ENCODE results near the gene C19orf85.
"Not testable (repeated sequence)": the region's sequence is repeated elsewhere in the genome, so short reads cannot be mapped to it uniquely, and the experiment has no call there.

The C19orf85 gene

DNA sequence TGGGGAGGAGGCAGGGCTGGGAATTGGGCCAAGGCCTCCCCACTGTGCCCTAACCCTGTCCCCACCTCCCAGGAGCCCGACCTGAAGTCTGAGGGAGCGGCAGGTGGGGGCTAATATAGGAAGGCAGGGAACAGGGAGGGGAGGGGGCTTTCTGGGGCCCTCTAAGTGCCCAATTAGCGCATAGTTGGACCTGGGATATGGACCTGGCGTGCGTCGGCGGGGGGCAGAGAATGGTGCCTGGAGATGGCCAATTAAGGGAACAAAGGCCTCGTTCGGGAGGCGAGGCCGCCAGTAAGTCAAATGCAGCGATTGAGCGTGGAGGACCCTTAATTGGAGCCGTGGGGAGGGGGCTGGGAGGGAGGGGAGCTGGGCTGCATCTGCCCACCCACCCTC lies at the start of gene C19orf85:
Gene C19orf85, minus strand, starts transcription at position 90 of the 393 bp plus-strand sequence. CDS start 197 bp downstream, outside the sequence.
- DNase-seq, result no peak

DNA sequence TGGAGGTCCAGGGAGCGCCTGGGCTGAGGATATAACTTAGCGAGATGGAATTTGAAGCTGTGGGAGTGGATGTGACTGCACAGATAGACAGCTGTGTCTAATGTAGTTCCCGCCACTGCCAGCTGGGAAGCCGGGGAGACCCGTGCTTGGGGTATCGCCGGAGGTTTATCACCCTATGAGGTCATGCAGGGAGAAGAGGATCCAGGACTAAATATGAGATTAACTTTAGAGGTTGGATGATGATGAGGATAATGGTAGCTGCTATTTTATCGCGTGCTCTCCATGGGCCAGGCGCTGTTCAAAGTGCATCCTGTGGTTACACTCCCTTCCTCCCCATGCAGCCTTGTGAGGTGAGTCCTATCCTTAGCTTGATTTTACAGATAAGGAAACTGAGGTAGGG lies 43.6 kb upstream of the C19orf85 start:
- no peak for DNase-seq

DNA sequence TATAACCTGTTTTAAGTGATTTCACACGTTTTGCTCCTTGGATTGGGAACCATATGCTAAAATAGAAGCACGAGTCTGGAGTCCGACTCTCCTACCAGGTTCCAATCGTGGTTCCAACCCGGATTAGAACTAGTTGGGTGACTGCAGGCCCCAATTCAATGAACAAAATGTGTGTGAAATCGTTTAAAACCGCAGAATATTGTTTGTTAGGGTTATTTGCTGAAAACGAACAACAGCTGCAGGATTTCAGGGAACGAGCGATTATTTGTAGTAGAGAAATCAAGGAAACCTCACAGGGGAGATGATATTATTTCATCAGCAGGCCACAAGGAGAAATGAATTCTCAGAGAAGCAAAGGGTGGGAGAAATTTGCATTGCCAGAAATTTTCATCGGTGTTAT lies 40.4 kb upstream of the C19orf85 start:
- no peak for DNase-seq

DNA sequence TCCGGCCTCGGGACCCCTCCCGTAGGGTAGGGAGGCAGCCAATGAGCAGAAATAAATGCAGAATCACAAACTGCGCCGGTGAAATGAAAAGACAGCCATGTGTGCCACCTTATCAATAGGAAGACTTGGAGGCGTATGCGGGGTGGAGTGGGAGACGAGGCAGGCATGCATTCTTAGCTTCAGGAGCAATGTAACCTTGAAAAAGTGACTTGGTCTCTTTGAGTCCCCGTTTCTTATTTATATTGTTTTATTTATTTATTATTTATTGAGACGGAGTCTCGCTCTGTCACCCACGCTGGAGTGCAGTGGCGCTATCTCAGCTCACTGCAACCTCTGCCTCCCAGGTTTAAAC lies 39.7 kb upstream of the C19orf85 start:
- DNase-seq, result no peak

DNA sequence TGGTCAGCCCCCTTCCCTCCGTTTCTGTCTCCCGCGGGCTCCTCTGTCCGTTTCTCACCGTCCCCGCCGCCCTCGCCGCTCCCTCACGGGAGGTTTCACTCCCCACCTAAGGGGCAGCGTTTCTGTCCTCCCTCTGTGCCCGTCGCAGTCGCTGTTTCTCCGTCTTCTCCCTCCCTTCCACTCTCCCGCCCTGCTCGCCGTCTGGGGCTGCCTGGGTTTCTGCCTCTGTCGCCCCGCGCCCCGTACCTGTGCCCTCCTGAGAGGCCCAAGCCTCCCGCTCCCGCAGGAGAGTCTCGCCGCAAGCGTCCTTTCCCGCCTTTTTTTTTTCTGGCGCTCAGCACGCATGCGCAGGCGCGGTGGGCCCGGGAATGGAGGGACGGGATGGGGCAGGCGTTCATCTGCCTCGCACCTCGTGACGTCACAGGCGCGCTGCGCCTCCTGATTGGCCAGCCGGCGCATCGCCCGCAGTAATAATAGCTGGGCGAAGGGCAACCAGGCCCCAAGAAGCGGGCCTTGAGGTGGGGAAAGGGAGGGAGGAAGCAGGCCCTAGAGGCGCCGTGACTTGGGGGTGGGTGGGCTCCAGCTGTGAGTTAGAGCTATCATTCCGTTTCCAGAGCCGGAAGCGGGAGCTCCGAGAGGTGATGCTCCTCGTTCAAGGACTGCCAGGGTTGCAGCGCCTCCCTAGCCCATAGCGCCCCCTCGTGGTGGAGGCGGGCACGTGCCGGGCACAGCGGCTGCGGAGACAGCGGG lies 39.1 kb upstream of the C19orf85 start:
- DNase-seq, result peak; percentile 95 to 98

DNA sequence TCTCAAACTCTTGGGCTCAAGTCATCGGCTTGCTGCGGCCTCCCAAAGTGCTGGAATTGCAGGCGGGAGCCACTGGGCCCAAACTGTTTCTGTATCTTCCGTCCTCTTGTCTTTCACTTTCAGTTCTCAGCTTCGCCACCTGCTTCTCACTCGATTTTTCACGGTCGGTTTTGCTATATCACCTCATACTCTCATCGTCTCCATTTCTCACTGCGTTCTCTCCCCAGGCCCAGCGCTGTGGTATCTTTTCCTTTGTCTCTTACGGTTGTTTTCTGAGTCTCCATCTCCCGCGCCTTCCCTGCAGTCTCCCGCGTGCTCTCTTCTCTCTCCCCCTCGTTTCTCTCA lies 38.6 kb upstream of the C19orf85 start:
- DNase-seq, result no peak

DNA sequence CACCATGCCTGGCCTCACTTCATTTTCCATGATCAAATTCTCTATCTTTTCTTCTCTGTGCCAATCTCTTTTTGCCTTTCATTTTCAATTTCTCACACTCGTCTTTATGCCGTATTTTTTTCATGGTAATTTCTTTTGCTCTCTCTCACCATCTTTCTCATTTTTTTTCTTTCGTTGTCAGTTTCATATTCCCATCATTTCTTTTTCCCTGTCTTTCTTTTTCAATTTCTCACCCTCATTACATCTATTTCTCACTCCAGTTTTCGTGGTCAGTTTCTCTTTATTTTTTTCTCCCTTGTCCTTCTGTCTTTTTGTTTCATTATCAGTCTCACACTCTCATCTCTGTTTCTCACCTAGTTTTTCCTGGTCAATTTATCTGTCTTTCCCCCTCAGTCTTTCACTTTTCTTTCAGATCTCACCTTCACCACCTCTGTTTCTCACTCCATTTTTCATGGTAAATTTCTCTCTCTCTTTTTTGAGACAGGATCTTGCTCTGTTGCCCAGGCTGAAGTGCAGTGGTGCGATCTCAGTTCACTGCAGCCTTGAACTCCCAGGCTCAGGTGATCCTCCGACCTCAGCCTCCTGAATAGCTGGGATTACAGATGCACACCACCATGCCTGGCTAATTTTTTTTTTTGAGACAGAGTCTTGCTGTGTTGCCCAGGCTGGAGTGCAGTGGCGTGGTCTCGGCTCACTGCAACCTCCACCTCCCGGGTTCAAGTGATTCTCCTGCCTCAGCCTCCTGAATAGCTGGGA lies 37.8 kb upstream of the C19orf85 start:
- DNase-seq, result no peak

DNA sequence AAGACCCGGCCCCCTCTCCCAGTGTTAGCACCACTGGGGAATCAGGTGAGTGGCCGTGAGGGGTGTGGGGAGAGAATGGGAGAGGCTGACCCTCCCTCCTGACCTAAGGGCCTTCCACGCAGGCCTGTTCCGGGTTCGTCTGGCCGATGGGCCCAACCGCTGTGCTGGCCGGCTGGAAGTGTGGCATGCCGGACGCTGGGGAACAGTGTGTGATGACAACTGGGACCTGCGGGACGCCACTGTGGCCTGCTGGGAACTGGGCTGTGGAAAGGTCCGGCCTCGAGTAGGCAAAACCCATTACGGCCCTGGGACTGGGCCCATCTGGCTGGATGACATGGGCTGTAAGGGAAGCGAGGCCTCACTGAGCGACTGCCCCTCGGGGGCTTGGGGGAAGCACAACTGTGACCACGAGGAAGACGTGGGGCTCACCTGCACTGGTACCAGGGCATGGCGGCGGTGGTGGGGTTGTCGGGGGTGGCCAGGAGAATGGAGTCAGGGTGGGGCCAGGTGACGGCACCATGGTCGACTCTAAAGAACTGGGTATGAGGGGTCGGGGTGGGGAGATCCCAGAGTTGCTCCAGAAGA lies 35.9 kb upstream of the C19orf85 start:
- no peak for DNase-seq

DNA sequence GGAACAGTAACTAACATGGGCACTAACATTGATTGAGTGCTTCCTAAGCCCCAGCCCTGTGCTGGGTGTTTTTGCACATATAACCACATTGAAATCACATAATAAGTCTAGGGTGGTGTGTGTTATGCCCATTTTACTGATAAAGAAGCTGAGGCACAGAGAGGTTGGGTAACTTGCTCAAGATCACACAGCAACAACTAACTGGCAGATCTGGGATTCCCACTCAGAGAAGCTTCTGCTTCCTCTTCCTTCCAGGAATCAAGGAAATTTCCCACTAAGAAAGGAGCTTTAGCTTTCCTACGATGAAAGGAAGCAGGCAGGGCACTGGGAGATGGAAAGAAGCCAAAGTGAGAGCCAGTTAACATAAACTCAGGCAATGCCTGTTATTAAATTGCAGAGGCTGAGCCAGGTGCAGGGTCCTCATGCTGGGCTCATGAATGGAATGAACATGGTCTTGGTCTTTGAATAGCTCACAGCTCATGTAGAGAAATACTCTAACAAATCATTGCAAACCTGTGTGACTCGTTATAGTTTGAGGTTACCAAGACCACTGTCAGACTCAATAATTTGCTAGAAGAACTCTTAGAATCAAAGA lies 33.8 kb upstream of the C19orf85 start:
- no peak for DNase-seq

DNA sequence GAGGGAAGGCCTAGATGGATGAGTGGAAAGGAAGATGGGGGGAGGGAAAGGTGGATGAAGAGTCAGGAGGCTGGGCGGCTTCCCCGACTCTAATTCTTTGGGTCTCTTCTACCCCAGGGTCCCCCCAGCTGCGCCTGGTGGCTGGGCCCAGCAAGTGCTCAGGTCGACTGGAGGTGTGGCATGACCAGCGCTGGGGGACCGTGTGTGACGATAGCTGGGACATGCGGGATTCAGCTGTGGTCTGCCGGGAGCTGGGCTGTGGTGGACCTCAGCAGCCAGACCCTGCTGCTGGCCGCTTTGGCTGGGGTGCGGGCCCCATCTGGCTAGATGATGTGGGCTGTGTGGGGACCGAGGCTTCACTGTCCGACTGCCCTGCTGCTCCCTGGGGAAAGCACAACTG lies 33.2 kb upstream of the C19orf85 start:
- DNase-seq, result no peak

DNA sequence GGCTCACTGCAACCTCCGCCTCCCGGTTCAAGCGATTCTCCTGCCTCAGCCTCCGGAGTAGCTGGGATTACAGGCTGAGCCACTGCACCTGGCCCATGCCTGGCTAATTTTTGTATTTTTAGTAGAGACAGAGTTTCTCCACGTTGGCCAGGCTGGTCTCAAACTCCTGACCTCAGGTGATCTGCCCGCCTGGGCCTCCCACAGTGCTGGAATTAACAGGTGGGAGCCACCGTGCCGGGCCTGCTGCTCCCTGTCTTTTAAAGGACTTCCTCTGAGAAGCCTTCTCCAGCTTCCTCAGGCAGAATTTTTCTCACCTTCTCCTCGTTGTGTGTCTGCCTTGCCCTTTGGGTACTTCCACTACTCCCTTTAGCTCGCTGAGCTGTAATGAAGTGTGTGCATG lies 32.3 kb upstream of the C19orf85 start:
- not testable (repeated sequence) for DNase-seq

DNA sequence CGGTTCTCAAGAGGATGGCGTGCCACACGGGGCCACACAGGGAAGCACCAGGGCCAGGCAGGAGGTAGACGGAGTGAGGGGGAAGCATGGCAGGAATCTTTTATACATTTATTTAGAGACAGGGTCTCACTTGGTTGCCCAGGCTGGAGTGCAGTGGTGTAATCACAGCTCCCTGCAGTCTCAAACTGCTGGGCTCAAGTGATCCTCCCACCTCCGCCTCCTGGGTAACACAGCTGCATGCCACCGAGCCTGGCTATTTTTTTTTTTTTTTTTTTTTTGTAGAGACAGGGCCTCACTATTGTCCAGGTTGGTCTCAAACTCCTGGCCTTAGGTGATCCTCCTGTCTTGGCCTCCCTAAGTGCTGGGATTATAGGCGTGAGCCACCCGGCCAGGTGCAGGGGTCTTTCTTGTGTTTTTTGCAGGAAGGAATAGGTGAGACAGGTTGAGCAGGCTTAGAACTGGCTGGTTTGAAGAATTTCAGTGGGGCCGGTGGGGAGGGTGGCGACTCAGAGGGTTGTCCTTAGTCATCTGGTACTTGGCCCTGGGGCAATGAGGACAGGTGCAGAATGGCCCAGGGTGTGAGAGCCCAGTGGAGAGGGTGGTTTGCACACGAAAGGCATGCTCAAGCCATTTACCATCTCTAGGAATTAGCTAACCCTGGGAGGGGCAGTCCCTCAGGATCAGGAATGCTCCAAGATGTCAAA lies 31.2 kb upstream of the C19orf85 start:
- DNase-seq, result no peak

DNA sequence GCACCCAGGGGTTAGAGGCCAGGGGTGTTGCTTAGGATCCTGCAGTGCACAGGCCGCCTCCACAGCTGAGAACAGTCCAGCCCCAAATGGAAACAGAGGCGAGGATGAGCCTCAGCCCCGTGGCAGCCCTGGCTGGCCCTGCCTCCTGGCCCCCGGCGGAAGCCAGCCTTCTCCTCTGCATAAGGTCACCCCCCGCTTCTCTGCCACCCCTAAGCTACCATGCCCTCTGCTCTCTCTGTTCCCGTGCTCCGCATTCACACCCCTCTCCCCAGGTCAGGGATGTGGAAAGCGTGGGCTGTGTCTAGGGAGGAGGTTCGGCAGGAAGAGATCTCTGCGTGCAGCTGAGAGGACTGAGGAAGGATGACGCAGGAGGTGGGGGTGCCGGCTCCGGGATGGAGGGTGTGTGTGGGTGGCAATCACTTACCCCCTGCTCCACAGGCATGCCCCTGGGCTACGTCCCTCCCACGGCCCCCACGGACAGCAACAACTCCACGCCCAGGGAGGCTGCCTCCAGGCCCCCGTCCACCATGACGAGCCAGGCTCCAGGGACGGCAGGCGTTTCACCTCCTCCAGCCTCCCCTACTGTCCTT lies 29.7 kb upstream of the C19orf85 start:
- DNase-seq, result no peak

DNA sequence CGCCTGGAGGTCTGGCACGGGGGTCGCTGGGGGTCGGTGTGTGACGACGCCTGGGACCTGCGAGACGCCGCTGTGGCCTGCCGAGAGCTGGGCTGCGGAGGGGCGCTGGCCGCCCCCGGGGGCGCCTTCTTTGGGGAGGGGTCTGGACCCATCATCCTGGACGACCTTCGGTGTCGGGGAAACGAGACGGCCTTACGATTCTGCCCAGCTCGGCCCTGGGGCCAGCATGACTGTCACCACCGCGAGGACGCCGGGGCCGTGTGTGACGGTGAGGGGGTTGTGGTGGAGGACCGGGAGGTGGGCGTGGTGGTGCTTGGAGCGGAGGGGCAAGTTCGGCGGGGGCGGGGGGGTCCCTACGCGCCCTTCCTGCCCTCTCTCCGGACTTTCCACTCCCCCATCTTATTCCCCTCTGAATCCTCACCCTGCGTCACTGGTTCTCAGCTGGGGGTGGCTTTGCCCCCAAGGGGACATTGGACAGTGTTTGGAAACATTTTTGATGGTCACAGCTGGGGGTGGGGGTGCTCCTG lies 29.2 kb upstream of the C19orf85 start:
- DNase-seq, result no peak

DNA sequence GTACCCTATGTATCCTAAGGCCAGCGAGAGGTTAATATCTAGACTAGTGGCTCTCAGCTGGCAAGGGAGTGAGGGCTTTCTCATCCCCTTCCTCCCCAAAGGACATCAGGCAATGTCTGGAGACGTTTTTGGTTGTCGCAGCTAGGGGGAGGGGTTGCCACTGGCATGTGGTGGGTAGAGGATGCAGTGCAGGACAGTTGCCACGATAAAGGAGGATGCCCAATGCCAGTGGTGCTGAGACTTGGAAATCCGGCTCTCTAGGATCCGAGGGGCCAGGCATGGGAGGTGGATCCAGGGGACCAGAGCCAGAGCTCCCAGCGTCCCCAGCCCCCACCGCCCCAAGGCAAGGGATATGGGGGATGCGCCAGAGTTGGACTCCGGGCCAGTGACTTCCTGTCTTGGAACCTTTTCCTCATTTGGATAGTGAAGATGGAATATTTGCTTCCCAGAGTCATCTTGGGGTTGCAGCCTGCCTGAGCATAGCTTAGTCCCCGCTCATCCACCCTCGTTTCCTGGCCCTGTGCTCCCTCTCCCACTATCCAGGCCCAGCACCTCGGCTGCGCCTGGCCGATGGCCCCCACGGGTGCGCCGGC lies 28.6 kb upstream of the C19orf85 start:
- no peak for DNase-seq

DNA sequence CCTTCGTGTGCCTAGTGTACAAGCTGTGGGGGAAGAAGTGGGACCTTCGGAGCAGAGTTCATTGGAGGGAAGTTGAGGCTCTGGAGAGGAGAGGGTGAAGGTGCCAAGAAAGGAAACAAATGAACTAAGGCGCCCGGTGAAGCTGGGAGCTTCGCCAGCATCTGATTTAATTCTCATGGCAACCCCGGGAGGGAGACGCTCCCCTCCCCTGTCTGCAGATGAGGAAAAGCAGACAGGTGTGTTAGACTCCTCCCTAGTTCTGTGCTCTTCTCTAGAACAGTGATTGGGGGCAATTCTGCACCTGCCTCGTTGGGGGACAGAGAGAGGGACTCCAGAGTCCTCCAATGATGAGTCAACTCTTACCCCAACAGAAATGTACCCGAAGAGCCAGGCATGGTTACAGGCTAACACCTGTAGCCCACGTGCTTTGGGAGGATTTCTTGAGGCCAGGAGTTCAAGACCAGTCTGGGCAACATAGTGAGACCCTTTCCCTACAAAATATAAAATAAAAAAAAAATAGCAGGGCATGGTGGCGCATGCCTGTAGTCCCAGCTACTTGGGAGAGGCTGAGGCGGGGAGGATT lies 27.9 kb upstream of the C19orf85 start:
- DNase-seq, result no peak

DNA sequence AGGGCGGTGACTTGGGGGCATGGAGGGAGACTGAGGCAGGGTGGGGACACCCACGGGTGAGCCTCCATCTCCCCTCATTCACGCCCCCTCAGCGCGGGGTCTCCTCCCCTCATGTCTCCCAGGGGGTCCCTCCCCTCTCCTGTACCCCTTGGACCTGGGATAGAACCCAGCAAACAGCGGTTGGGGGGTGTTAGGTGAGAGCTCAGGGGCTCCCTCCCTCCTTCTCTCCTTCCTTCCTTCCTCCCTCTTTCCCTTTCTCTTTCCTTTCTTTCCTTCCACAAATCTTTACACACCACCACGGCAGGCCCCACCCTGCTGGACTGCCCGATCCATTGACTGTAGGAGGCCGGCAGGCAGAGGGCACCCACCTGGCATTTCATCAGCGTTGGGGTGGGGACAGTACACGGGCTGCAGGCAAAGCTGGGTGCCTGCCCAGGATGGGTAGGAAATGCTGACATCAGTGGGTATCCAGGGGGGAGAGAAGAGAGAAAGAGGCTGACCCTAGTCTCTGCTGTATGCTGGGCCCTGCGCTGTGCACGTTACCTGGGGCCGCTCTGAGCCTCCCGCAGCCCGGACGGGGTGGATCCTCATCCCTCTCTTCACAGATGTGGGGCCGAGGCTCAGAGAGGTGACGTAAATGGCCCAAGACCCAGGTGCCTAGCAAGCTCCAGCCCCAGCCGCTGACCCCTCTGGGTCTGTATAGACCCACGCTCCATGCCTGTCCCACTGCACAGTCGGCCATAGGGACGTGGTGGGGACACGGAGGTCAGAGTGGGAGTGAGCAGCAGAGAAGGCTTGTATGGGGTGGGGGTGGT lies 27.2 kb upstream of the C19orf85 start:
- DNase-seq, result no peak

DNA sequence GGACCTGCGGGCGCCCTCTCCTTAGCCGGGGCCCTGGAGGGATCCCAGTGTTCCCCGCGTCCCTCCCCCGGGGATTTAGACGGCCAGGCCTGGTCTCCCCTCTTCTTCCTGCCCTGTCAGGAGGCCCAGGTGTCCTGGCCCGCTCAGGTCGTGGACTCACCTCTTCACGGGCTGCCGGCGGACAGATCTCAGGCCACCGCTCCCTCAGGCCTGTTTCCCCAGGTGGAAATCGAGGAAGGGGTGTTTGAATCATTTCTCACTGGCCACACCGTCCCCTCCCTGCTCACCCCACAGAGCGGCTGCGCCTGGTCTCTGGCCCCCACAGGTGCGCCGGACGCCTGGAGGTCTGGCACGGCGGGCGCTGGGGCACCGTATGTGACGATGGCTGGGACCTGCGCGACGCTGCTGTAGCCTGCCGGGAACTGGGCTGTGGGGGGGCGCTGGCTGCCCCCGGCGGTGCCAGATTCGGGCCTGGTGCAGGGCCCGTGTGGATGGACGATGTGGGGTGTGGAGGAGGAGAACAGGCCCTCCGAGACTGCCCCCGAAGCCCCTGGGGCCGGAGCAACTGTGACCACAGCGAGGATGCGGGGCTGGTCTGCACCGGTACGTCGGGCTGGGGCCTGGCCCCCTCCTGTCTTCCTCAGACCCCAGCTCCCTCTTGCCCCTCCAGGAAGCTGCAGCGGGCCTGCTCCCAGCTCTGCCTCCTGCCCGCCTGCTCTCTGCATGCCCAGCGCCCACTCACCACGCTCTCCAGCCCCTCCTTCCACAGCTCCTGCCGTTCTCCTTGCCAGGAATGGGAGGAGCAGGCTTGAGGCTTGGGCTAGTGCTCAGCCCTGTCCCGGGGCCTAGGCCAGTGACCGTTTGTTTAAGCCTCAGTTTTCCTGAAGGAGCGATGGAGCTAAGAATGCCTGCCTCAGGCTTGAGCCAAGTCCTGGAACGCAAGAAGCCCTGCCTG lies 26.2 kb upstream of the C19orf85 start:
- no peak for DNase-seq

DNA sequence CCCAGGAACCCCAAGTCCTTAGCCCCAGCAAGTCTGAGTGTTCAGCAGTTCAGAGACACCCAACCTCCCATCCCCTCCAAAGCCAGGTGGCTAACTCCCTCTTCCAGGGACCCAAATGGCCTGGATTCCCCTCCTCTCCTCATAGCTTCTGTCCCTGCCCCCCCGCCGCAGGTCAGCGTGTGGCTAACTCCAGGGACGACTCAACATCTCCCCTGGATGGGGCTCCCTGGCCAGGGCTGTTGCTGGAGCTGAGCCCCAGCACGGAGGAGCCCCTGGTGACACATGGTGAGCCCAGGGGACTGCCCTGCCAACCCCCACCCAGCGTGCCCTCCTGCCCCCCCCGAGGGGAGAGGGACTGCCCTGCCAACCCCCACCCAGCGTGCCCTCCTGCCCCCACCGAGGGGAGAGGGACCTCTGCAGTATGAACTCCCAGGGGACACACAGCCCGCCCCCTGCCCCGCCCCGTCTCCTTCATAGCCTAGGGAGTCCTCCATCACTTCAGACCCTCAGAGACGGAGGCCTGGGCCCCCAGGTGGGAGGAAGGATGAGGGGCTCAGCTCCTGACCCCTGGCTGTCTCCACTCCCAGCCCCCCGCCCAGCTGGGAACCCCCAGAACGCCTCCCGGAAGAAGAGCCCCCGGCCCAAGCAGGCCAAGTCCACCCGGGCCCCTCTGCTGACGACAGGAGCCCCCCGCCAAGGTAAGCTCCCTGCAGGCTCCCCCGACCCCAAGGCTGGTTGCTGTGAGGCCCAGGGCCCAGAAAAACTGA lies 25.3 kb upstream of the C19orf85 start:
- DNase-seq, result no peak

Data from stimulated activated CD4-positive, alpha-beta T cell treated with anti-CD3 and anti-CD28 coated beads, Interleukin-2, amount 100 ng/mL, for 48 hours (primary cell).